Epidermal melanocyte (primary cell): ENCODE results near the gene BGN.

Experiments used
- DNase-seq: peaks from one replicate; pipeline ENCODE4 v3.0.0; 2011; ENCODE audit warnings: low spot score; ENCODE audit not compliant: insufficient read length

The BGN gene

GRCh38 chrX:153526801-153527200 lies 32.0 kb downstream of the BGN start:
- no peak for DNase-seq

- no peak for DNase-seq
Observed at GRCh38 chrX:153527208-153527607, 32.4 kb downstream of the BGN start.

- DNase-seq, result no peak
Observed at GRCh38 chrX:153530411-153531129, 35.8 kb downstream of the BGN start.

- DNase-seq, result no peak
Observed at GRCh38 chrX:153533091-153533490, 38.3 kb downstream of the BGN start.

GRCh38 chrX:153537080-153537479 lies 42.3 kb downstream of the BGN start:
- DNase-seq, result no peak

- no peak for DNase-seq
Observed at GRCh38 chrX:153537526-153538295, 42.9 kb downstream of the BGN start.

- DNase-seq, result no peak
Observed at GRCh38 chrX:153538424-153538823, 43.6 kb downstream of the BGN start.

GRCh38 chrX:153539171-153539978 lies 44.6 kb downstream of the BGN start:
- peak; percentile 47 for DNase-seq

GRCh38 chrX:153539979-153540358 lies 45.2 kb downstream of the BGN start:
- no peak for DNase-seq

- no peak for DNase-seq
Observed at GRCh38 chrX:153544727-153545126, 49.9 kb downstream of the BGN start.

- DNase-seq, result no peak
Observed at GRCh38 chrX:153546386-153546785, 51.6 kb downstream of the BGN start.

GRCh38 chrX:153547195-153547594 lies 52.4 kb downstream of the BGN start:
- no peak for DNase-seq

- no peak for DNase-seq
Observed at GRCh38 chrX:153549231-153549630, 54.5 kb downstream of the BGN start.

GRCh38 chrX:153549807-153550206 lies 55.0 kb downstream of the BGN start:
- no peak for DNase-seq

- DNase-seq, result no peak
Observed at GRCh38 chrX:153551135-153551534, 56.4 kb downstream of the BGN start.

- peak; percentile 74 for DNase-seq
Observed at GRCh38 chrX:153554519-153555167, 59.9 kb downstream of the BGN start.

- no peak for DNase-seq
Observed at GRCh38 chrX:153556767-153557166, 62.0 kb downstream of the BGN start.

GRCh38 chrX:153557618-153558355 lies 63.0 kb downstream of the BGN start:
- no peak for DNase-seq
